Prostate gland (tissue), 2 donors: ENCODE data around the gene CAPRIN1. TPM values are rescaled to one million over a fixed set of nuclear protein-coding genes. Genes with fewer than 3 reads are reported as not detected.

ENCODE experiments used
- DNase-seq: peaks from one replicate; pipeline ENCODE4 v3.0.0-alpha.2; 2019; ENCODE audit warnings: low spot score
- H3K27ac ChIP-seq, 2 donors: fragments of 200-600 bp; sonication (generic); 2 replicates each; pipeline ENCODE4 v1.5.1; 2017 to 2019
- H3K27me3 ChIP-seq: fragments of 200-600 bp; sonication (generic); replicated peaks from 2 replicates; pipeline ENCODE4 v1.5.1; 2019; ENCODE audit not compliant: insufficient read depth
- H3K36me3 ChIP-seq, 2 donors: fragments of 200-600 bp; sonication (generic); 1 replicate in 1 of 2; 2 replicates in 1 of 2; pipeline versions ENCODE4 v1.5.1 to v1.8.1; 2017 to 2019
- H3K4me1 ChIP-seq: fragments of 200-600 bp; sonication (generic); replicated peaks from 2 replicates; pipeline ENCODE4 v1.5.1; 2019
- H3K4me3 ChIP-seq, 2 donors: fragments of 200-600 bp; sonication (generic); 2 replicates each; pipeline ENCODE4 v1.5.1; 2017 to 2019
- H3K9me3 ChIP-seq: fragments of 200-600 bp; sonication (generic); 2 replicates; pipeline ENCODE4 v1.5.1; 2017
- CTCF ChIP-seq, 4 experiments: fragments of 200-600 bp in 2 of 4; fragments of 450-650 bp in 2 of 4; sonication (generic) in 2 of 4; IDR thresholded peaks; 1 replicate in 3 of 4; 2 replicates in 1 of 4; pipeline ENCODE4 v1.5.1; 2016 to 2019; ENCODE audit warnings: antibody characterized with exemption in 4 of 4, mild to moderate bottlenecking in 2 of 4, moderate library complexity in 2 of 4
- POLR2A ChIP-seq: fragments of 450-650 bp; IDR thresholded peaks from one replicate; pipeline ENCODE4 v1.6.1; 2016; ENCODE audit warnings: antibody characterized with exemption, mild to moderate bottlenecking
- POLR2AphosphoS5 ChIP-seq: sonication (generic); formaldehyde crosslinking; IDR thresholded peaks from one replicate; pipeline ENCODE4 v1.6.1; 2017; ENCODE audit warnings: antibody characterized with exemption
- WGBS: methylation state at CpG from one replicate; pipeline ENCODE4 v1.1.5; 2018; 5-methylcytosine and 5-hydroxymethylcytosine counted together
- intact Hi-C: fragments of 100-400 bp; cut with DNase I; formaldehyde crosslinking; loops from one replicate; pipeline ENCODE4 v1.14.2; 2022
- total RNA-seq, 2 donors: library from RNA; depleted of rRNA; stranded (reverse); fragments of >200 nt; gene quantifications; one replicate each; pipeline ENCODE4 v1.1.0, GENCODE V29; 2016

CAPRIN1 gene
- total RNA-seq, 2 donors from 2014 or later: 145 to 199 TPM

- no peak overlapping the region for H3K4me3 ChIP-seq
- TF ChIP-seq POLR2A (no peak), POLR2AphosphoS5 (no peak), CTCF (IDR thresholded peaks at IDR 0.05) (no peak)
- H3K27ac ChIP-seq: peak overlapping the region in 1 of 2 donors; percentile 30
- 25% methylated on average over 4 of the region's 4 CpGs for WGBS
- H3K9me3 ChIP-seq: no peaks in the 10 kb centered on the region
- no peak for DNase-seq
- no peaks in the 10 kb centered on the region for H3K4me1 ChIP-seq
- H3K36me3 ChIP-seq: peaks cover 0 to 4% of the 10 kb centered on the region in 2 donors
- intact Hi-C loops: no loop called here
- no peaks in the 10 kb centered on the region for H3K27me3 ChIP-seq
Observed at GRCh38 chr11:34124885-34125668, 73.5 kb downstream of the CAPRIN1 start.

DNA sequence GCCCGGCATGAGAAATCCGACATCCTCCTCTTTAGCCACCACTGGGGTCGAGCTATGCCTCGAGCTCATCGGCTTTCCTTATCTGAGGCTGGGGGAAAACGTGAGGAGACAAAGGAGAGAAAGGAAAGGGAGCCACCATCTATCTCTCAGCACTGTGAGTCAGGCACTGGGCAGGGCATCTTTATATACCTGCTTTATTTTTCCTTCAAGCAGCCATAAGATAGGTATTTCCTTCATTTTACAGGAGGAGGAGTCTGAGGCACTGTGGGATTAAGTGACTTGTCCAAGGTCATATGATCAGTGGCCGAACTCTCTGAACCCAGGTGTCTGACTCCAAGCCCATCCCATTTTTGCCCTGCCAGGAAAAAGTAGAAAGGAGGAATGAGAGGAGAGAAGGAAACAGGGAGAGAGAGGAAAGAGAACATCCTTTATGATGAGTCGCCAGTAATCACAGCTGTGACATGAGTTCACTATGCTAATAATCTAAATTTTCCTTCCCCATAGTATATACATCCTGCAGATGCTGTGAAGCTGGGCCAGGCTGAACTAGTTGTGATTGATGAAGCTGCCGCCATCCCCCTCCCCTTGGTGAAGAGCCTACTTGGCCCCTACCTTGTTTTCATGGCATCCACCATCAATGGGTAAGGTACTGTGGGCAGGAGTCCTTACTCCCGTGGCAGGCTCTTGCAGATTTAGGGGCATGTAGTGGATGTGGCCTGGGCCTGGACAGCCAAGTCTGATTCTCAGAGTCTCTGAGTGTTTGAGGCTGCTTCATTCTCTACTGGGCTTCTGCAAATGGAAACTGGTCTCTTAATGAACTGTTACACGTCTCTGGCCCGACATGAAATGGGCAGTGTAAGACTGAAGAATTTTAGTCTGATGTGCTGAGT, 75.7 kb downstream of the CAPRIN1 start:
- H3K4me1 ChIP-seq: no peaks in the 10 kb centered on the region
- no peak overlapping the region for H3K27ac ChIP-seq
- whole genome bisulfite sequencing: 83% methylated on average over 12 of the region's 12 CpGs
- intact Hi-C loops: no loop called here
- no peaks in the 10 kb centered on the region for H3K9me3 ChIP-seq
- DNase-seq: no peak
- H3K4me3 ChIP-seq: no peak overlapping the region
- TF ChIP-seq CTCF (IDR thresholded peaks at IDR 0.05): no peak
- no peak for TF ChIP-seq POLR2AphosphoS5
- TF ChIP-seq POLR2A: no peak
- H3K27me3 ChIP-seq: no peaks in the 10 kb centered on the region
- peaks cover 0 to 4% of the 10 kb centered on the region in 2 donors for H3K36me3 ChIP-seq

DNA sequence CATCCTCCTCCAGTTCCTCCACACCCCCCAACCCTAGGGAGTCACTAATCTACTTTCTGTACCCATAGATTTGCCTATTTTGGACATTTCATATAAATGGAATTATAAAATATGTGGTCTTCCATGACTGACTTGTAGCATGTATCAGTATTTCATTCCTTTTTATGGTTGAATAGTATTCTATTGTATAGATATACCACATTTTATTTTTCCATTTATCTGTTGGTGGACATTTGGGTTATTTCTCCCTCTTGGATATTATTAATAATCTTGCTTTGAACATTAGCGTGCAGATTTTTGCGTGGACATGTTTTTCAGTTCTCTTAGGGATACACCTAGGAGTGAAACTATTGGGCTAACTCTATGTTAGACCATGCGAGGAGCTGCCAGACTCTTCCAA, 77.3 kb downstream of the CAPRIN1 start:
- Histone ChIP-seq H3K27ac (no peak overlapping the region), H3K36me3 (peaks cover 0 to 10% of the 10 kb centered on the region in 2 donors), H3K27me3 (no peaks in the 10 kb centered on the region), H3K4me3 (no peak overlapping the region), H3K4me1 (no peaks in the 10 kb centered on the region), H3K9me3 (no peaks in the 10 kb centered on the region)
- no peak for TF ChIP-seq CTCF (IDR thresholded peaks at IDR 0.05)
- no peak for TF ChIP-seq POLR2AphosphoS5
- no peak for TF ChIP-seq POLR2A
- WGBS: 96% methylated on average over 3 of the region's 3 CpGs
- no peak for DNase-seq
- intact Hi-C loops: no loop called here

- Histone ChIP-seq H3K4me3 (no peak overlapping the region), H3K9me3 (no peaks in the 10 kb centered on the region), H3K27ac (no peak overlapping the region), H3K4me1 (no peaks in the 10 kb centered on the region), H3K27me3 (no peaks in the 10 kb centered on the region), H3K36me3 (peaks cover 12 to 20% of the 10 kb centered on the region in 2 donors)
- TF ChIP-seq CTCF (IDR thresholded peaks at IDR 0.05): no peak
- no peak for TF ChIP-seq POLR2A
- no peak for TF ChIP-seq POLR2AphosphoS5
- intact Hi-C loops: no loop called here
- no peak for DNase-seq
- 78% methylated on average over 4 of the region's 4 CpGs for WGBS
Observed at GRCh38 chr11:34132261-34132965, 80.9 kb downstream of the CAPRIN1 start.
